Peyer's patch (tissue), 4 donors: ENCODE data around the gene SLC9A3.

ENCODE experiments used
- POLR2A ChIP-seq, 2 donors: fragments of 450-650 bp; IDR thresholded peaks; one replicate each; pipeline ENCODE4 v1.5.1; 2017; ENCODE audit warnings: antibody characterized with exemption in 2 of 2, mild to moderate bottlenecking in 2 of 2, moderate library complexity in 2 of 2
- TF ChIP-seq, protein P1 (sequence below), 6 experiments: fragments of 450-650 bp in 4 of 6; fragments of 200-600 bp in 2 of 6; sonication (generic) in 1 of 6; IDR thresholded peaks; one replicate each; pipeline ENCODE4 v1.5.1; 2017 to 2019; ENCODE audit warnings: antibody characterized with exemption in 6 of 6, mild to moderate bottlenecking in 3 of 6, moderate library complexity in 1 of 6

- TF ChIP-seq, protein P1, sequence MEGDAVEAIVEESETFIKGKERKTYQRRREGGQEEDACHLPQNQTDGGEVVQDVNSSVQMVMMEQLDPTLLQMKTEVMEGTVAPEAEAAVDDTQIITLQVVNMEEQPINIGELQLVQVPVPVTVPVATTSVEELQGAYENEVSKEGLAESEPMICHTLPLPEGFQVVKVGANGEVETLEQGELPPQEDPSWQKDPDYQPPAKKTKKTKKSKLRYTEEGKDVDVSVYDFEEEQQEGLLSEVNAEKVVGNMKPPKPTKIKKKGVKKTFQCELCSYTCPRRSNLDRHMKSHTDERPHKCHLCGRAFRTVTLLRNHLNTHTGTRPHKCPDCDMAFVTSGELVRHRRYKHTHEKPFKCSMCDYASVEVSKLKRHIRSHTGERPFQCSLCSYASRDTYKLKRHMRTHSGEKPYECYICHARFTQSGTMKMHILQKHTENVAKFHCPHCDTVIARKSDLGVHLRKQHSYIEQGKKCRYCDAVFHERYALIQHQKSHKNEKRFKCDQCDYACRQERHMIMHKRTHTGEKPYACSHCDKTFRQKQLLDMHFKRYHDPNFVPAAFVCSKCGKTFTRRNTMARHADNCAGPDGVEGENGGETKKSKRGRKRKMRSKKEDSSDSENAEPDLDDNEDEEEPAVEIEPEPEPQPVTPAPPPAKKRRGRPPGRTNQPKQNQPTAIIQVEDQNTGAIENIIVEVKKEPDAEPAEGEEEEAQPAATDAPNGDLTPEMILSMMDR (IDR thresholded peaks at IDR 0.05) = no peak
- TF ChIP-seq POLR2A (IDR thresholded peaks at IDR 0.05) = no peak
These were observed 44.6 kb upstream of the SLC9A3 start for GRCh38 chr5:568809-569208.
